Tibial artery (tissue), 4 donors: ENCODE data around the gene RBM44.
"Not testable (repeated sequence)": the region's sequence is repeated elsewhere in the genome, so short reads cannot be mapped to it uniquely, and the experiment has no call there.

Experiments used
- DNase-seq, 2 donors: peaks; one replicate each; pipeline ENCODE4 v3.0.0-alpha.2; 2019
- H3K27ac ChIP-seq, 2 donors: fragments of 200-600 bp; sonication (generic) in 1 of 2; 1 replicate in 1 of 2; 2 replicates in 1 of 2; pipeline ENCODE4 v1.5.1; 2018 to 2019; ENCODE audit warnings: mild to moderate bottlenecking in 1 of 2
- H3K27me3 ChIP-seq, 2 donors: fragments of 200-600 bp; sonication (generic) in 1 of 2; one replicate each; pipeline versions ENCODE4 v1.5.1 to v1.6.0; 2016 to 2019
- H3K36me3 ChIP-seq, 3 donors: fragments of 200-600 bp; sonication (generic) in 2 of 3; one replicate each; pipeline ENCODE4 v1.5.1; 2016 to 2019; ENCODE audit warnings: mild to moderate bottlenecking in 2 of 3
- H3K4me1 ChIP-seq, 4 donors: fragments of 200-600 bp; sonication (generic) in 2 of 4; 1 replicate in 3 of 4; 2 replicates in 1 of 4; pipeline ENCODE4 v1.5.1; 2016 to 2019
- H3K4me3 ChIP-seq, 2 donors: fragments of 200-600 bp; sonication (generic) in 1 of 2; 1 replicate in 1 of 2; 2 replicates in 1 of 2; pipeline ENCODE4 v1.5.1; 2018 to 2019; ENCODE audit warnings: mild to moderate bottlenecking in 2 of 2
- H3K9me3 ChIP-seq, 3 donors: fragments of 200-600 bp; sonication (generic) in 1 of 3; one replicate each; pipeline ENCODE4 v1.5.1; 2016 to 2019
- CTCF ChIP-seq, 2 experiments: fragments of 200-600 bp in 1 of 2; fragments of 450-650 bp in 1 of 2; IDR thresholded peaks; one replicate each; pipeline ENCODE4 v1.5.1; 2017 to 2019; ENCODE audit warnings: antibody characterized with exemption in 2 of 2, mild to moderate bottlenecking in 1 of 2, moderate library complexity in 1 of 2
- intact Hi-C: fragments of 100-400 bp; cut with DNase I; formaldehyde crosslinking; loops from one replicate; pipeline ENCODE4 v1.15.0; 2023; ENCODE audit warnings: low total_unique reads

Gene RBM44

GRCh38 chr2:237864444-237864931, 65.9 kb downstream of the RBM44 start:
- no peaks in the 10 kb centered on the region for H3K9me3 ChIP-seq
- peak in 1 of 2 donors; percentile 60 for DNase-seq
- TF ChIP-seq CTCF (IDR thresholded peaks at IDR 0.05), result no peak
- peak overlapping the region; percentile 92 to 95 for H3K27ac ChIP-seq
- H3K36me3 ChIP-seq, result no peaks in the 10 kb centered on the region
- H3K4me1 ChIP-seq, result peaks cover 9 to 80% (median 54%) of the 10 kb centered on the region in 4 donors
- no peak overlapping the region for H3K4me3 ChIP-seq
- no peaks in the 10 kb centered on the region for H3K27me3 ChIP-seq
- intact Hi-C loops, result loop anchor here (5.0 kb wide), 1 partner anchor 33 kb away; no protein-coding TSS in a partner anchor

- TF ChIP-seq CTCF (IDR thresholded peaks at IDR 0.05), result no peak
- H3K36me3 ChIP-seq, result no peaks in the 10 kb centered on the region
- peak overlapping the region; percentile 92 to 95 for H3K27ac ChIP-seq
- no peak overlapping the region for H3K4me3 ChIP-seq
- peaks cover 9 to 84% (median 54%) of the 10 kb centered on the region in 4 donors for H3K4me1 ChIP-seq
- no peaks in the 10 kb centered on the region for H3K9me3 ChIP-seq
- H3K27me3 ChIP-seq, result no peaks in the 10 kb centered on the region
- intact Hi-C loops, result loop anchor here (5.0 kb wide), 1 partner anchor 32 kb away; no protein-coding TSS in a partner anchor
- DNase-seq, result peak in 1 of 2 donors; percentile 76
Observed at GRCh38 chr2:237864940-237865622, 66.5 kb downstream of the RBM44 start.

GRCh38 chr2:237865623-237866041, 67.1 kb downstream of the RBM44 start:
- peak overlapping the region; percentile 92 to 95 for H3K27ac ChIP-seq
- no peaks in the 10 kb centered on the region for H3K36me3 ChIP-seq
- H3K4me3 ChIP-seq, result no peak overlapping the region
- DNase-seq, result peak in 1 of 2 donors; percentile 60
- H3K27me3 ChIP-seq, result no peaks in the 10 kb centered on the region
- peaks cover 9 to 89% (median 58%) of the 10 kb centered on the region in 4 donors for H3K4me1 ChIP-seq
- H3K9me3 ChIP-seq, result no peaks in the 10 kb centered on the region
- intact Hi-C loops, result no loop called here
- TF ChIP-seq CTCF (IDR thresholded peaks at IDR 0.05), result no peak

GRCh38 chr2:237866101-237866621, 67.6 kb downstream of the RBM44 start:
- peak in 1 of 2 donors; percentile 53 for DNase-seq
- TF ChIP-seq CTCF (IDR thresholded peaks at IDR 0.05), result no peak
- H3K27me3 ChIP-seq, result no peaks in the 10 kb centered on the region
- no peaks in the 10 kb centered on the region for H3K36me3 ChIP-seq
- H3K4me3 ChIP-seq, result no peak overlapping the region
- no peaks in the 10 kb centered on the region for H3K9me3 ChIP-seq
- intact Hi-C loops, result no loop called here
- H3K4me1 ChIP-seq, result peaks cover 9 to 95% (median 63%) of the 10 kb centered on the region in 4 donors
- peak overlapping the region; percentile 92 to 95 for H3K27ac ChIP-seq

- Histone ChIP-seq H3K4me1 (peaks cover 9 to 96% (median 70%) of the 10 kb centered on the region in 4 donors), H3K27me3 (no peaks in the 10 kb centered on the region), H3K4me3 (no peak overlapping the region), H3K9me3 (no peaks in the 10 kb centered on the region), H3K36me3 (no peaks in the 10 kb centered on the region), H3K27ac (peak overlapping the region; percentile 92 to 95)
- intact Hi-C loops, result no loop called here
- DNase-seq, result peak in 1 of 2 donors; percentile 44
- no peak for TF ChIP-seq CTCF (IDR thresholded peaks at IDR 0.05)
Observed at GRCh38 chr2:237867465-237867864, 68.9 kb downstream of the RBM44 start.

- H3K36me3 ChIP-seq, DNase-seq, H3K4me3 ChIP-seq, intact Hi-C loops, H3K9me3 ChIP-seq, H3K27me3 ChIP-seq: not testable (repeated sequence)
- Histone ChIP-seq H3K27ac (peak overlapping the region; percentile 50 to 95), H3K4me1 (peaks cover 9 to 96% (median 70%) of the 10 kb centered on the region in 4 donors)
Observed at GRCh38 chr2:237868074-237868473, 69.5 kb downstream of the RBM44 start.
